Globus pallidus (tissue), 1 donor: ENCODE measurements around the gene ITPR1.

ENCODE experiments used
- DNase-seq: peaks from one replicate; pipeline ENCODE4 v3.0.0-alpha.2; 2015; ENCODE audit warnings: low spot score

ITPR1 gene

GRCh38 chr3:4744405-4745234 is 251.5 kb downstream of the ITPR1 start:
- DNase-seq = no peak

DNA sequence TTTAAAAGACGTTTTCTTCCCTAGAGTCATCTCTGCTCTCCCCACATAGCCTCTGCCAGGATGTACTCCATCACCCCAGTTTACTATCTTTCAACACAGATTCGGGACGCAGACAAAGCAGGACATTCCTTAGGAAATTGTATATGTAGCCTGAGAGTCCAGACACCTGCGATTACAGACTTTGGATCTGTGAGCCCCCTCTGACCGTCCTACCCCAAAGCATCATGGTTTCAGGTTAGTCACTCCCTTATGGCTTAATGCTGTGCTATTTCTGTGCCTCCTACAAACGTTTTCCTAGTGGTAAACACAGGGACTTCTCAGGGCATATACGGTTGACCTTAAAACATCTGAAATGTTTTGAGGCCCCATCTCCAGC is 252.1 kb downstream of the ITPR1 start:
- no peak for DNase-seq

GRCh38 chr3:4746241-4746958 is 253.3 kb downstream of the ITPR1 start:
- no peak for DNase-seq

GRCh38 chr3:4748127-4748526 is 255.0 kb downstream of the ITPR1 start:
- no peak for DNase-seq

GRCh38 chr3:4748701-4749378 is 255.7 kb downstream of the ITPR1 start:
- DNase-seq = no peak

DNA sequence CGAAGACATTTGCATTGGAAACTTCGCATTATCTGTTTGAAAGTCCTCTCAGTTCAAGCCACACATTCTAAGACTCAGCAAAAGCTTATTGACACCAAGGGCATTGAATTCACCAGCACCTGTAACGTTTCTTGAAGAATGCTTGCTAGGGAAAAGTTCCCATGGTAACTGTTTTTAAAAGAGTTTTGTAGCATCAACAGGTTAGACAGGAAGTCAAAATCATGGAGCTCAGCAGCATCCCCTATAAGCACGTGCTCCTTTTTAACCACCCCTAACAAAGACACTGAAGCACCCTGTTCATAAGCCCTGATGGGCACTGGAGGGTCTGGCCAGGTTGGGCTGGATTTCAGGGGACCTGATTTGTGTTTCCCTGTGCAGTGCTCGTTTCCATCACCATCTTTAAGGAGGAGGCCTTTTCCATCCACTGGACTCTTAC is 256.4 kb downstream of the ITPR1 start:
- DNase-seq = no peak

- DNase-seq = no peak
These were observed 257.3 kb downstream of the ITPR1 start for GRCh38 chr3:4750306-4750968.

GRCh38 chr3:4751029-4751501 is 257.9 kb downstream of the ITPR1 start:
- DNase-seq = no peak

- no peak for DNase-seq
These were observed 258.5 kb downstream of the ITPR1 start for GRCh38 chr3:4751502-4752101.

GRCh38 chr3:4752201-4753072 is 259.3 kb downstream of the ITPR1 start:
- no peak for DNase-seq

- DNase-seq = no peak
These were observed 260.0 kb downstream of the ITPR1 start for GRCh38 chr3:4753073-4753691.

- no peak for DNase-seq
These were observed 261.3 kb downstream of the ITPR1 start for GRCh38 chr3:4754180-4755086.

DNA sequence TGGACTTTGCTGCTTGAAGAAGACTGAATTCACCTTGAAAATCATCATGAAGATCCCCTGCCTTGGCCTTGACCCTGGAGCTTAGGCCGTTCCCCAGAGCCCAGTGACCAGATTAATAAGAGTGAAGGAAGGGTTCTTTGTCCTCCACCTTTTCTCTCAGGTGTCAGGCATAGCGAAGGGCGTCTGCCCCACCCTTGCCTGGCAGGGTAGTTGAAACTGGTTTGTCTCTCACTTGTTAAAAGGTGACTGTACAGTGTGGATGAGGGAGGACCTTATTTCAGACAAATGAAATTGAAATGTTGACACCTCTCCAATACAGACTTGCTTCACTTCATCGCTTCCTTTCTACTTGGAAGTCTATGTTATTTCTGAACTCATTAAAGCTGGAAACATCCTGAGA is 262.4 kb downstream of the ITPR1 start:
- no peak for DNase-seq

DNA sequence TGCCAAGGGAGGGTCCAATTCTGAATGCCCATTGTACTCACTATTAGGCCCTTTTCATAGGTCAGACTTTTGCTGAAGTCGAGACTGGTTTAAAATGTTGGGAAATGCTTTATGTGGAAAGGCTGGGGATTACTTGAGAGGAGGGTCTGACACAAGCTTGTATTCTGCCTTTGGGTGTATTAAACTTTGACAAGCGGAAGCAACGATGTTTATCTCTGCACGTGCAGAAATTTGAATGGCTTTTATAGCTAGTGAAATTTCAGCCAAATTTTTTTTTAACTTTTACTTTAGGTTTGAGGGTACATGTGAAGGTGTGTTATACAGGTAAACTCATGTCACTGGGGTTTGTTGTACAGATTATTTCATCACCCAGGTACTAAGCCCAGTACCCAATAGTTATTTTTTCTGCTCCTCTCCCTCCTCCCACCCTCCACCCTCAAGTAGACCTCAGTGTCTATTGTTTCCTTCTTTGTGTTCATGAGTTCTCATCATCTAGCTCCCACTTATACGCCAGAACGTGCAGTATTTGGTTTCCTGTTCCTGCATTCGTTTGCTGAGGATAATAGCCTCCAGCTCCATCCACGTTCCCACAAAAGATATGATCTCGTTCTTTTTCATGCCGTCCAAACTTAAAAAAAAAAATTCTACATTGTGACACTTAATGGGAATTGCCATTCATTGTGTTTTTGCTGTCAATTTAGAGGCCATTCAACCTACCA is 263.1 kb downstream of the ITPR1 start:
- no peak for DNase-seq

GRCh38 chr3:4756855-4757574 is 263.9 kb downstream of the ITPR1 start:
- DNase-seq = no peak

GRCh38 chr3:4757575-4758248 is 264.6 kb downstream of the ITPR1 start:
- DNase-seq = no peak

- DNase-seq = no peak
These were observed 265.2 kb downstream of the ITPR1 start for GRCh38 chr3:4758249-4758860.
